NCI-H460 (cell line): Measurements from ENCODE around the gene NRXN3. TPM values are rescaled to one million over a fixed set of nuclear protein-coding genes. Genes with fewer than 3 reads are reported as not detected.

Source experiments
- DNase-seq: peaks from one replicate; pipeline ENCODE4 v3.0.0-alpha.2; 2016; ENCODE audit warnings: low read depth; ENCODE audit errors: extremely low read depth
- total RNA-seq: library from RNA; depleted of rRNA; stranded (reverse); fragments of >200 nt; shearing (Covaris generic); gene quantifications from 2 replicates; pipeline ENCODE4 v1.2.3, GENCODE V29; 2014

Gene NRXN3
- total RNA-seq, 1 experiment from 2014 or later, result 6.6 TPM

DNA sequence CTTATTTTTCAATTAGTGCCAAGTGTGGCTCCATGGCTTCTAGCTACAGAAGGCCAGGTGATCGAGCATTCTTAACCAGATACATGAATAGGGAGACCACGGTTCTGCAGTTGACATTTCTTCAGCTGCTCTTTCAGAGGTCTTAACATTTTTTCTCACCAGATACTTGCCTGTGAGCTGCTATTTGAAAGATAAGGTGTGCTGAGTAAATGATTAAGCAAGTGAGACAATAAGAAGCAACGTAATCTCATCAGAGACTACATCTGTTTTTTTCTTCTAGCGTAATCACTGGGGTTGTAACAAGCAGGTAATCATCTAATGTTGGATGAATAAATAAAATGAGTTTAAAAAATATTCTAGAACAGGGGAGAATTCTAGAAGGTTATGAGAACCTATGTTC lies 1128.2 kb downstream of the NRXN3 start:
- no peak for DNase-seq

DNA sequence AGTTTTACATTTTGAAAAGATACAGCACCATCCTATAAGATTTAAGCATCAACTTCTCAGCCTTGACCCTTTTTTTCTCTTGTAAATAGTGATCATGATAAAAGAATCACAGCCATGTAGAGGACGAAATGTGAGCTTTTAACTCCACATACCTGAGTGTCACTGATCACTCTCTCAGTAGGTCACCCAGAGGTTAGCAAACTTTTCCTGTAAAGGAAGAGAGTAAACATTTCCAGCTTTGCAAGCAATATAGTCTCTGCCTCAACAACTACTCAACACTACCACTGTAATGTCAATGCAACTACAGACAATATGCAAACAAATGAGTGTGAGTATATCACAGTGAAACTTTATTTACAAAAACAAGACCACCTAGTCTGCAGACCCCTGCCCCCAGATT lies 1129.0 kb downstream of the NRXN3 start:
- no peak for DNase-seq

- DNase-seq, result no peak
These were observed 1134.1 kb downstream of the NRXN3 start for GRCh38 chr14:79304279-79304678.

- DNase-seq, result no peak
These were observed 1136.4 kb downstream of the NRXN3 start for GRCh38 chr14:79306546-79306945.

GRCh38 chr14:79318371-79318770 lies 1148.2 kb downstream of the NRXN3 start:
- no peak for DNase-seq

DNA sequence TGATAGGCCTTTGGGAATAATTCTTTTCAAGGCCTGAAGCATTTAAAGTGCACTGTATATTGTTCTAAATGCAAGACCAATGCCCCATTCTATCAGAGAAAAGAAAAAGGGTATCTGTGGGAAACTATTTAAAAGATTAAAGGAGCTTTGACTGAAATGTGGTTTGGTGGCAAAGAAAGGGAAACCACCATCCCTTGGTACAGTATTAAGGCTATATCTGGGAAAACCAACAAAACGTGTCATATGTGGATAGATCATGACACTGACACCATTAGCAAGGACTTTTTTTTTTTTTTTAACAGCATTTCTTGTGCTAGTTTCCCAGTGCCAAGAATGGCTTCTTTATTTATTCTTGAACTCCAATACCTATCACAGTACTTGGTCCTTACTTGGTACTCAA lies 1150.4 kb downstream of the NRXN3 start:
- DNase-seq, result no peak

- no peak for DNase-seq
These were observed 1150.9 kb downstream of the NRXN3 start for GRCh38 chr14:79321070-79321469.

DNA sequence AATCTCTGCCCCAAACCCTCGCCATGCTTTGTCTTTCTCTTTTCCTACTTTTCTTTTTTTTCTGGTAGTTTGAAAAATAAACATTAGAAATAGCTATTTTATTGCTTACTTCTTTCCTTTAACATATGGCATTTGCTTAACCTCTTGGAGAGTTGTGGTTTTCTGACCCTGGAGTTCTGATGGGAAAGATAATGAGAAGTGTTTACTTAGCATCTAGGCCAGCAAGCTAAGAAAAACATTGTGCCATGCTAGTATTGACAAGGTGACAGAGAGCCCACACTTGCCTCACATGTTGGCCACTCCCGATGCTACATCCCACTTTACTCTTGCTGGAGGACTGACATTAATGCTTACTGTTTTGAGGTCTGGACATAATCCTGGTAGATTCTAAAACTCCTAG lies 1154.9 kb downstream of the NRXN3 start:
- peak; percentile 28 for DNase-seq

GRCh38 chr14:79325557-79325956 lies 1155.4 kb downstream of the NRXN3 start:
- no peak for DNase-seq

DNA sequence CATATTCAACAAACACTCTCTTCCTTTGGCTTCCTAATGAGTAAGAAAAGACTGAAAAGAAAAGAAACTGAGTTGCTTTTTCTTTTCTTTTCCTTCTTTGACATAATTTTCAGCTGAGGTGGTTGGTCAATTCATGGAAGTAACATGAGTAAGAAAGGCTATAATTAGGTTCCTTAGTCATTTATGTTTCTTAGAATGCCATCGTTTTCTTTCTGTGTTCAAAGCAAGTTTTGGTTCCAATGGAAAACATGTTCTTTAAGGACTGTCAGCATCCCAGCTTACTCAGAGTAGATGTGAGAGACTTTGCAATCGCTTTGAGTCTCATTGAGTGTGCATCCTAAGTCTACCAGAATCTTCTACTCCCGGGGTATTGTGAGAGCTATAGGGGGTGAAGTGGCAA lies 1158.7 kb downstream of the NRXN3 start:
- no peak for DNase-seq

DNA sequence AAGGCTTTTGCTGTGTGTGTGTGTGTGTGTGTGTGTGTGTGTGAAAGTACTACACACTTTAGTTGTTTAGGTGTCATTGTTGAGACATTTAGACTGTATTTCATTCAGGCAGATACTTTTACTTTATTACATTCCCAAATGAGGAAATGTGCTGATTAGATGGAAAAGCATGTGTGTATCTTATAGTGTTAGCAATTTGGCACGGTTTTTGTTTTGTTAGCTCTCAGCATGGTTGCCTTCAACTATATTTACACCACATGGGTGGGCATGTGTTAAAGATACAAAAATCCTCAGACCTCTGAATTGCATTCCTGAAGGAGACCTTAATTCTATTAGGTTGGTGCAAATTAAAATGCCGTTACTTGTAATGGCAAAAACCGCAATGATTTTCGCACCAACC lies 1161.7 kb downstream of the NRXN3 start:
- no peak for DNase-seq

DNA sequence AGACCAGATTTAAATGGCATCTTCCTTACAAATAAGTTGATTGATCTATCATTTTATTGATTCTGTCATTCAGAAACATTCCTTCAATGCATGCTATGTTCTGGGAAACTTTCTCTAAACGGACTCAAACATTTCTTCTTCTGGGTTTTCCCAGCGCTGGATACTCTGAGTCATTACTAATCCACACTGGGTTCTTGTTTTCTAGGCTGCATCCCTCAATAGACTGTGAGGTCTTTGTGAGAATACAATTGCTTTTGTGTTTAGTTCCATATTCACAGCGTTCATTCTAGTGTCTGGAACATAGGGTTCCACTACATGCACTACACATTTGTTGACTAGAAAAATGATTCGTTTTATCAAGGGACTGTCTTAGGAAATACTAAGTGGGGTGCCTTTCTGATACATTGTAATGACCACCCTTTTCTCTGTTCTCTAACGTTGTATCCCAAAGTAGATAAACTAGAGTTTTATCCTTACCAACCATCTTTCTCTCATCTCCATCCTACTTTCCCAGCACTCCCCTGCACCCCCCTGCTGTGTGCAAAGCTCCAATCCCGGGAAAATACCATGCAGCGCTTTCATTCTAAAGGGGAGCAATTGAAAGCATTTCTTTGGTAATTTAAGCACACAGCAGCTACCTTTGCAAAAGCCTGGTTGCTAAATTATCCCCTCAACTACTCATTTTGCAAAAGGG lies 1162.5 kb downstream of the NRXN3 start:
- DNase-seq, result no peak

GRCh38 chr14:79333198-79333546 lies 1163.0 kb downstream of the NRXN3 start:
- no peak for DNase-seq

DNA sequence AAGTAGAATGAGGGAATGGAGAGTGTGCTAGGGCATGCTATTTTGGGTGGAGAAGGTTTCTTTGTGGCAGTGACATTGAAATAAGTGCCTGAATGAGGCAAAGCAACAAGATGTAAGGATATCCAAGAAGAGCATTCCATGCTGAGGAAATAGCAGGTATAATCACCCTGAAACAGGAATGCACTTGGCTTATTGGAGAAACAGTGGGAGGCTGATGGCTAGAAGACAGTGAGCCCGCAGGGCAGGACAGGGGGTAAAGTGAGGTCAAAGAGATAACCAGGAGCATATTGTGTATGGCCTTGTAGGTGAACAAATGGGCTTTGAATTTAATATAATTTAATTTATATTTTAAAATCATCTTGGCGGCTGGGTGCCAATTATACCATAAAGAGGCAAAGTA lies 1164.1 kb downstream of the NRXN3 start:
- DNase-seq, result no peak

DNA sequence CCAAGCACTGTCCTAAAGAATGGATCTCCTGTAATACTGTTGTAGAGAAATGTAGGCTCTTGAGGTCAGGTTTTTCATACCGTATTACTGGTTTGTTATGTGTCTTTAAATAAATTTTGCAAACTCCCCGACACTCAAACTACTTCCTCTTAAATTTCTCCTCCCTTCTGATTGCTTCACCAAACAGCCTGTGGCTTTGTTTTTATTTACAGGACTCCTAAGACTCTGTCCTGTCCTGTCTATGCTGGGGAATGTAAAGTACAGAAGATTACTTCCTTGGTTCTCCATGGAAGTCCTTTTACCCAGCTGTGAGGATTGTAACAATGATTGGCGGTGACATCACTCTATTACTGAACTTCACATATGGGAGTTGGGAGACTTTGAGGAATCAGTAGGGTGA lies 1167.6 kb downstream of the NRXN3 start:
- DNase-seq, result no peak

DNA sequence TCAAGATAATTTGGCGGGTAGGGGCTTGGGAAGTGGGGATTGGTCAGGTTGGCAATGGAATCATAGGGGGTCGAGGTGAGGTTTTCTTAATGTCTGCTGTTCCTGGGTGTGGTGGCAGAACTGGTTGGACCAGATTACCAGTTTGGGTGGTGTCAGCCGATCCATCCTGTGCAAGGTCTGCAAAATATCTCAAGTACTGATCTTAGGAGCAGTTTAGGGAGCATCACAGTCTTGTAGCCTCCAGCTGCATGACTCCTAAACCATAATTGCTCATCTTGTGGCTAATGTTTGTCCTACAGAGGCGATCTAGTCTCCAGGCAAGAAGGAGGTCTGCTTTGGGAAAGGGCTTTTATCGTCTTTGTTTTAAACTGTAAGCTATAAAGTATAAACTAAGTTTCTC lies 1172.8 kb downstream of the NRXN3 start:
- DNase-seq, result no peak

DNA sequence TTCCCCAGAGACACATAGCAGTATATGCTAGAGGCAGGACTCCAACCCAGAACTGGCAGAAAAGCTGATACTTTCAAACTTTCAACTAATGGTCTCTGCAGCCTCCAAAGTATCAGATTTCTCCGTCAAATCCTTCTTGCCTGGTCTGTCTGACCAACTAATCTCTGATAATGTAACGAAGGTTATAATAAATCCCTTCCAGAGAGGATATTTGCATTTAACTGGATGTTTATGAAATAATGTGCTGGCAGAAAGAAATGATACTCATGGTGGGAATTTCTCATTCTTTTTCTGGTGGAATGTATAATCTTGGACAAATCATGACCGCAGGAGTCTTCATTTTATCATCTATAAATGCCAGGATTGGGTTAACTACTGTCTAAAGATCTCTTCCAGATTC lies 1180.8 kb downstream of the NRXN3 start:
- no peak for DNase-seq

- DNase-seq, result no peak
These were observed 1182.0 kb downstream of the NRXN3 start for GRCh38 chr14:79352076-79352630.

- no peak for DNase-seq
These were observed 1184.2 kb downstream of the NRXN3 start for GRCh38 chr14:79354336-79354735.

DNA sequence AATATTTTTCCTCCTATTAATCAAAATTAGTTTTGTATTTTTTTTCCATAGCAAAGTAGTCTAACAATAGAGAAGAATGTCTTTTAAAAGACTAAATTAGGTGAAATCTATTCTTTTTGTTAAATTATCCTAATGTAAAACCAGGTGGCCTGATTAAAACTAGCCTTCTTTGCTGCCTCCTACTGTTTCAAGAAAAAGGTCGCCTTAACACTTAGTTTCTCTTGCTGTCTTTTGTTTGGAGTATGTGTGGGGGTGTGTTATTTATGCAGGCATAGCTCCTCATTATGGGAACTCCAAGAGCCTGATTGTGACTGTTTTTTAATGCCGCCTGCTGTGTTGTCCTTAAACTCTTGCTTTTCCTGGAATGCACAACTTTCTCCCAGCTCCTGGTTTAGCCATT lies 1185.9 kb downstream of the NRXN3 start:
- no peak for DNase-seq

- no peak for DNase-seq
These were observed 1187.1 kb downstream of the NRXN3 start for GRCh38 chr14:79357307-79357706.

DNA sequence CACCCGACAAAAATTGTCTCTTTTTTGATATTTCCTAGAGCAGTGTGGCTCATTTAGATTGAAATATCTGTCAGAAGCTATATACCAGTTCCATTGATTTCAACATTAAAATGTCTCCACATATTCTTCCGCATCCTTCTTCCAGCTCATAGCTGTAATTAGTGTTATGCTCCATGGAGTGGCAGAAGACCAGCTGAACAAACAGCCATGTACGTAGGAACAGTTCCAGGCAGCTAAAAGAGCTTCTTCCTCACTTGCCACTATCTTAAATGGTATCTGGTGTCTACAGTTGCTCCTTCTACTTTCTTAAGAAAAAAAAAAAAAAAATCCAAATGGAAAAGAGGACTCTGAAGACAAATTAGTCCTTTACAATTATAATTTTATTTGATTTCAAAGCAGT lies 1193.1 kb downstream of the NRXN3 start:
- no peak for DNase-seq
